Measurements from ENCODE around the gene BMP3. TPM values are rescaled to one million over a fixed set of nuclear protein-coding genes. Genes with fewer than 3 reads are reported as not detected.

BMP3 gene
- total RNA-seq, 5 donors from 2014 or later (not counting 1 experiment from before 2014, with no cell fraction given), result 0.07 TPM; not detected in 4

Other genes with a start within 250 kb of the BMP3 start
- gene PRKG2, start 184.5 kb downstream of the BMP3 start, total RNA-seq, result 1 to 10 TPM in 2 of 5 donors, under 1 TPM in 3; 0.49 to 2.9 (median 0.98) TPM

Measured in T-cell (primary cell).